Measurements from ENCODE around the gene FRMD4B.
"Not testable (repeated sequence)": the region's sequence is repeated elsewhere in the genome, so short reads cannot be mapped to it uniquely, and the experiment has no call there.

Gene FRMD4B

GRCh38 chr3:69359916-69360315, 26.0 kb downstream of the FRMD4B start:
- no peak for DNase-seq

GRCh38 chr3:69359339-69359893, 26.5 kb downstream of the FRMD4B start:
- no peak for DNase-seq

- DNase-seq = no peak
These were observed 28.7 kb downstream of the FRMD4B start for GRCh38 chr3:69357196-69357595.

GRCh38 chr3:69354948-69355347, 30.9 kb downstream of the FRMD4B start:
- DNase-seq = no peak

GRCh38 chr3:69353503-69353902, 32.4 kb downstream of the FRMD4B start:
- DNase-seq = no peak

GRCh38 chr3:69353088-69353478, 32.8 kb downstream of the FRMD4B start:
- no peak for DNase-seq

- no peak for DNase-seq
These were observed 33.4 kb downstream of the FRMD4B start for GRCh38 chr3:69352305-69353087.

- DNase-seq = no peak
These were observed 42.0 kb downstream of the FRMD4B start for GRCh38 chr3:69343875-69344274.

GRCh38 chr3:69342074-69342473, 43.8 kb downstream of the FRMD4B start:
- DNase-seq = no peak

GRCh38 chr3:69339760-69340159, 46.1 kb downstream of the FRMD4B start:
- DNase-seq = no peak

GRCh38 chr3:69338911-69339310, 47.0 kb downstream of the FRMD4B start:
- DNase-seq = no peak

GRCh38 chr3:69332934-69333333, 53.0 kb downstream of the FRMD4B start:
- DNase-seq = no peak

GRCh38 chr3:69330891-69331400, 54.9 kb downstream of the FRMD4B start:
- no peak for DNase-seq

- no peak for DNase-seq
These were observed 56.0 kb downstream of the FRMD4B start for GRCh38 chr3:69329892-69330291.

GRCh38 chr3:69328963-69329302, 57.0 kb downstream of the FRMD4B start:
- DNase-seq = no peak

- DNase-seq = no peak
These were observed 57.6 kb downstream of the FRMD4B start for GRCh38 chr3:69328103-69328962.

- DNase-seq = no peak
These were observed 59.0 kb downstream of the FRMD4B start for GRCh38 chr3:69326855-69327300.

GRCh38 chr3:69325151-69325550, 60.7 kb downstream of the FRMD4B start:
- no peak for DNase-seq

GRCh38 chr3:69324362-69325025, 61.4 kb downstream of the FRMD4B start:
- DNase-seq = no peak

GRCh38 chr3:69323941-69324340, 61.9 kb downstream of the FRMD4B start:
- no peak for DNase-seq

GRCh38 chr3:69322512-69322911, 63.4 kb downstream of the FRMD4B start:
- not testable (repeated sequence) for DNase-seq

GRCh38 chr3:69322158-69322509, 63.8 kb downstream of the FRMD4B start:
- DNase-seq = no peak

All from 8988T (cell line).